ENCODE results near the gene VWCE. TPM values are rescaled to one million over a fixed set of nuclear protein-coding genes. Genes with fewer than 3 reads are reported as not detected.

VWCE gene
- total RNA-seq, 1 experiment from 2014 or later, result 2.5 TPM

GRCh38 chr11:61328351-61328750 is 33.2 kb upstream of the VWCE start:
- no peaks in the 10 kb centered on the region; the same call in 1 of the 2 replicates for H4K20me1 ChIP-seq (ENCODE audit: insufficient read depth)
- no peak overlapping the region for H3K27ac ChIP-seq (ENCODE audit: low read depth, low read length)
- H3K9me2 ChIP-seq (ENCODE audit: insufficient read depth), result no peaks in the 10 kb centered on the region
- ATAC-seq (no peak), DNase-seq (ENCODE audit: low read depth, low spot score) (no peak)
- peaks cover 39 to 49% of the 10 kb centered on the region in 2 experiments for H3K36me3 ChIP-seq (ENCODE audit: control insufficient read depth in 1 of 2, insufficient read depth in 2 of 2, low read length in 2 of 2)
- H3K4me1 ChIP-seq (ENCODE audit: control insufficient read depth in 1 of 2, insufficient read depth in 2 of 2, low read length in 2 of 2), result peaks cover 8 to 14% of the 10 kb centered on the region in 2 experiments
- no peak for TF ChIP-seq SRF (IDR thresholded peaks at IDR 0.05; ENCODE audit: low read depth)
- TF ChIP-seq, protein P1, sequence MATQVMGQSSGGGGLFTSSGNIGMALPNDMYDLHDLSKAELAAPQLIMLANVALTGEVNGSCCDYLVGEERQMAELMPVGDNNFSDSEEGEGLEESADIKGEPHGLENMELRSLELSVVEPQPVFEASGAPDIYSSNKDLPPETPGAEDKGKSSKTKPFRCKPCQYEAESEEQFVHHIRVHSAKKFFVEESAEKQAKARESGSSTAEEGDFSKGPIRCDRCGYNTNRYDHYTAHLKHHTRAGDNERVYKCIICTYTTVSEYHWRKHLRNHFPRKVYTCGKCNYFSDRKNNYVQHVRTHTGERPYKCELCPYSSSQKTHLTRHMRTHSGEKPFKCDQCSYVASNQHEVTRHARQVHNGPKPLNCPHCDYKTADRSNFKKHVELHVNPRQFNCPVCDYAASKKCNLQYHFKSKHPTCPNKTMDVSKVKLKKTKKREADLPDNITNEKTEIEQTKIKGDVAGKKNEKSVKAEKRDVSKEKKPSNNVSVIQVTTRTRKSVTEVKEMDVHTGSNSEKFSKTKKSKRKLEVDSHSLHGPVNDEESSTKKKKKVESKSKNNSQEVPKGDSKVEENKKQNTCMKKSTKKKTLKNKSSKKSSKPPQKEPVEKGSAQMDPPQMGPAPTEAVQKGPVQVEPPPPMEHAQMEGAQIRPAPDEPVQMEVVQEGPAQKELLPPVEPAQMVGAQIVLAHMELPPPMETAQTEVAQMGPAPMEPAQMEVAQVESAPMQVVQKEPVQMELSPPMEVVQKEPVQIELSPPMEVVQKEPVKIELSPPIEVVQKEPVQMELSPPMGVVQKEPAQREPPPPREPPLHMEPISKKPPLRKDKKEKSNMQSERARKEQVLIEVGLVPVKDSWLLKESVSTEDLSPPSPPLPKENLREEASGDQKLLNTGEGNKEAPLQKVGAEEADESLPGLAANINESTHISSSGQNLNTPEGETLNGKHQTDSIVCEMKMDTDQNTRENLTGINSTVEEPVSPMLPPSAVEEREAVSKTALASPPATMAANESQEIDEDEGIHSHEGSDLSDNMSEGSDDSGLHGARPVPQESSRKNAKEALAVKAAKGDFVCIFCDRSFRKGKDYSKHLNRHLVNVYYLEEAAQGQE (IDR thresholded peaks at IDR 0.05; ENCODE audit: low read depth), result no peak
- TF ChIP-seq POLR2A (IDR thresholded peaks at IDR 0.05; ENCODE audit: borderline replicate concordance, extremely low read depth, insufficient read depth, insufficient read length), result no peak
- TF ChIP-seq ELF1 (IDR thresholded peaks at IDR 0.05; ENCODE audit: borderline replicate concordance, low read depth), result no peak
- TF ChIP-seq CEBPB (IDR thresholded peaks at IDR 0.05; ENCODE audit: low read depth), result no peak
- intact Hi-C loops (cut with micrococcal nuclease), result no loop called here
- H3K27me3 ChIP-seq (ENCODE audit: insufficient read depth, low read length), result no peaks in the 10 kb centered on the region
- no peak overlapping the region for H3K4me3 ChIP-seq (replicated peaks in 1 of 2; ENCODE audit: low read depth in 1 of 2, low read length in 2 of 2)
- no peak overlapping the region for H2AFZ ChIP-seq (ENCODE audit: low read depth, low read length, poor library complexity, severe bottlenecking)
- H3K9me3 ChIP-seq (ENCODE audit: control insufficient read depth in 1 of 2, insufficient read depth in 1 of 2, low read depth in 1 of 2, low read length in 2 of 2), result no peaks in the 10 kb centered on the region
- RAD21 ChIA-PET (ENCODE audit: low non-redundant PET in 1 of 2, low total read pairs in 2 of 2, uncharacterized antibody in 2 of 2, unreplicated experiment in 2 of 2), result no interaction called here
- no TSS peak for BruUV-seq (replicated peaks)
- POLR2A ChIA-PET, result no interaction called here
- peaks cover 83% of the 10 kb centered on the region for H3K79me2 ChIP-seq (ENCODE audit: insufficient read depth, low read length)
- no peak overlapping the region for H3K4me2 ChIP-seq (ENCODE audit: low read length)
- CTCF ChIA-PET, result no interaction called here
- no peak overlapping the region for H3K9ac ChIP-seq (ENCODE audit: low read length)

GRCh38 chr11:61327669-61328071 is 32.6 kb upstream of the VWCE start:
- intact Hi-C loops (cut with micrococcal nuclease), result no loop called here
- Histone ChIP-seq H3K79me2 (ENCODE audit: insufficient read depth, low read length) (peaks cover 77% of the 10 kb centered on the region), H3K36me3 (ENCODE audit: control insufficient read depth in 1 of 2, insufficient read depth in 2 of 2, low read length in 2 of 2) (peaks cover 46 to 55% of the 10 kb centered on the region in 2 experiments), H3K4me2 (ENCODE audit: low read length) (no peak overlapping the region), H3K4me3 (replicated peaks in 1 of 2; ENCODE audit: low read depth in 1 of 2, low read length in 2 of 2) (no peak overlapping the region), H4K20me1 (ENCODE audit: insufficient read depth) (no peaks in the 10 kb centered on the region; the same call in 1 of the 2 replicates), H2AFZ (ENCODE audit: low read depth, low read length, poor library complexity, severe bottlenecking) (no peak overlapping the region), H3K27ac (ENCODE audit: low read depth, low read length) (no peak overlapping the region), H3K27me3 (ENCODE audit: insufficient read depth, low read length) (no peaks in the 10 kb centered on the region), H3K4me1 (ENCODE audit: control insufficient read depth in 1 of 2, insufficient read depth in 2 of 2, low read length in 2 of 2) (peaks cover 8 to 14% of the 10 kb centered on the region in 2 experiments), H3K9me2 (ENCODE audit: insufficient read depth) (no peaks in the 10 kb centered on the region), H3K9me3 (ENCODE audit: control insufficient read depth in 1 of 2, insufficient read depth in 1 of 2, low read depth in 1 of 2, low read length in 2 of 2) (no peaks in the 10 kb centered on the region), H3K9ac (ENCODE audit: low read length) (no peak overlapping the region)
- POLR2A ChIA-PET, result interaction anchor here (1.7 kb wide), 1 partner anchor 8 kb away, joined by 5 read pairs; no protein-coding TSS in a partner anchor
- RAD21 ChIA-PET (ENCODE audit: low non-redundant PET in 1 of 2, low total read pairs in 2 of 2, uncharacterized antibody in 2 of 2, unreplicated experiment in 2 of 2), result no interaction called here
- ATAC-seq, result no peak
- no peak for DNase-seq (ENCODE audit: low read depth, low spot score)
- no TSS peak for BruUV-seq (replicated peaks)
- CTCF ChIA-PET, result interaction anchor here (1.1 kb wide), 1 partner anchor 8 kb away, joined by 3 read pairs; no protein-coding TSS in a partner anchor
- TF ChIP-seq, protein P2, sequence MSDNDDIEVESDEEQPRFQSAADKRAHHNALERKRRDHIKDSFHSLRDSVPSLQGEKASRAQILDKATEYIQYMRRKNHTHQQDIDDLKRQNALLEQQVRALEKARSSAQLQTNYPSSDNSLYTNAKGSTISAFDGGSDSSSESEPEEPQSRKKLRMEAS (IDR thresholded peaks at IDR 0.05), result no peak
- no peak for TF ChIP-seq EZH2phosphoT487 (IDR thresholded peaks at IDR 0.05; ENCODE audit: borderline replicate concordance)
- TF ChIP-seq, protein P3, sequence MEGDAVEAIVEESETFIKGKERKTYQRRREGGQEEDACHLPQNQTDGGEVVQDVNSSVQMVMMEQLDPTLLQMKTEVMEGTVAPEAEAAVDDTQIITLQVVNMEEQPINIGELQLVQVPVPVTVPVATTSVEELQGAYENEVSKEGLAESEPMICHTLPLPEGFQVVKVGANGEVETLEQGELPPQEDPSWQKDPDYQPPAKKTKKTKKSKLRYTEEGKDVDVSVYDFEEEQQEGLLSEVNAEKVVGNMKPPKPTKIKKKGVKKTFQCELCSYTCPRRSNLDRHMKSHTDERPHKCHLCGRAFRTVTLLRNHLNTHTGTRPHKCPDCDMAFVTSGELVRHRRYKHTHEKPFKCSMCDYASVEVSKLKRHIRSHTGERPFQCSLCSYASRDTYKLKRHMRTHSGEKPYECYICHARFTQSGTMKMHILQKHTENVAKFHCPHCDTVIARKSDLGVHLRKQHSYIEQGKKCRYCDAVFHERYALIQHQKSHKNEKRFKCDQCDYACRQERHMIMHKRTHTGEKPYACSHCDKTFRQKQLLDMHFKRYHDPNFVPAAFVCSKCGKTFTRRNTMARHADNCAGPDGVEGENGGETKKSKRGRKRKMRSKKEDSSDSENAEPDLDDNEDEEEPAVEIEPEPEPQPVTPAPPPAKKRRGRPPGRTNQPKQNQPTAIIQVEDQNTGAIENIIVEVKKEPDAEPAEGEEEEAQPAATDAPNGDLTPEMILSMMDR (IDR thresholded peaks at IDR 0.05 in 2 of 3, conservative IDR thresholded peaks at IDR 0.05 in 1 of 3; ENCODE audit: borderline replicate concordance in 1 of 3, insufficient read depth in 1 of 3, low read depth in 2 of 3, low read length in 2 of 3), result no peak
- no peak for TF ChIP-seq SRF (IDR thresholded peaks at IDR 0.05; ENCODE audit: low read depth)
- no peak for TF ChIP-seq JUND (IDR thresholded peaks at IDR 0.05)
- no peak for TF ChIP-seq CEBPB (IDR thresholded peaks at IDR 0.05; ENCODE audit: low read depth)
- no peak for TF ChIP-seq ZFX (IDR thresholded peaks at IDR 0.05)
- no peak for TF ChIP-seq SP1 (IDR thresholded peaks at IDR 0.05; ENCODE audit: low read depth)
- TF ChIP-seq, protein P1 (IDR thresholded peaks at IDR 0.05; ENCODE audit: low read depth), result no peak
